Muscle of back (tissue), 13 donors: ENCODE measurements around the gene SLC25A46. TPM values are rescaled to one million over a fixed set of nuclear protein-coding genes. Genes with fewer than 3 reads are reported as not detected.
"Not testable (repeated sequence)": the region's sequence is repeated elsewhere in the genome, so short reads cannot be mapped to it uniquely, and the experiment has no call there.

Experiments used
- DNase-seq, 3 donors: peaks; one replicate each; pipeline versions ENCODE4 v3.0.0 to v3.0.0-alpha.2; 2013
- long read RNA-seq, 9 donors: transcript quantifications; one replicate each; lab custom pipeline, GENCODE V29; 2026
- polyA plus RNA-seq, 10 donors: library from polyadenylated mRNA; unstranded; fragments of 120-200 nt; gene quantifications; one replicate each; pipeline ENCODE4 v1.2.1, GENCODE V29; 2013; ENCODE audit not compliant: insufficient read length in 10 of 10

SLC25A46 gene
- 10 to 100 TPM; 31.6 to 50.5 (median 39.0) TPM for polyA plus RNA-seq
- long read RNA-seq, donor 1, transcript SLC25A46-201 (8 exons, 2,385 nt): major isoform, 8 of 8 reads
- long read RNA-seq, donor 1, partial matches to known transcripts: 0 of 8 reads
- long read RNA-seq, donor 1, other reads (novel, unspliced or antisense): 0 of 8 reads
- long read RNA-seq, donor 2, full-length matches to known transcripts: 4 of 4 reads
- long read RNA-seq, donor 2, partial matches to known transcripts: 0 of 4 reads
- long read RNA-seq, donor 2, other reads (novel, unspliced or antisense): 0 of 4 reads
- long read RNA-seq, donor 3: 0 reads
- long read RNA-seq, donor 4, transcript SLC25A46-201 (8 exons, 2,385 nt): major isoform, 5 of 5 reads
- long read RNA-seq, donor 4, partial matches to known transcripts: 0 of 5 reads
- long read RNA-seq, donor 4, other reads (novel, unspliced or antisense): 0 of 5 reads
- long read RNA-seq, donor 5, transcript SLC25A46-201 (8 exons, 2,385 nt): major isoform, 9 of 9 reads
- long read RNA-seq, donor 5, partial matches to known transcripts: 0 of 9 reads
- long read RNA-seq, donor 5, other reads (novel, unspliced or antisense): 0 of 9 reads
- long read RNA-seq, donor 6, transcript SLC25A46-201 (8 exons, 2,385 nt): major isoform, 8 of 8 reads
- long read RNA-seq, donor 6, partial matches to known transcripts: 0 of 8 reads
- long read RNA-seq, donor 6, other reads (novel, unspliced or antisense): 0 of 8 reads
- long read RNA-seq, donor 7, full-length matches to known transcripts: 9 of 9 reads
- long read RNA-seq, donor 7, partial matches to known transcripts: 0 of 9 reads
- long read RNA-seq, donor 7, other reads (novel, unspliced or antisense): 0 of 9 reads
- long read RNA-seq, donor 8, partial matches to known transcripts: 0 of 1 reads
- long read RNA-seq, donor 8, other reads (novel, unspliced or antisense): 0 of 1 reads
- long read RNA-seq, donor 9: 0 reads

- DNase-seq: peak; percentile 92 to 97 (median 93)
Observed at GRCh38 chr5:110738812-110739651, at the start of gene SLC25A46. TSS of gene SLC25A46 (plus strand) at chr5:110739007. CDS start at chr5:110739120, 113 bp downstream.

DNA sequence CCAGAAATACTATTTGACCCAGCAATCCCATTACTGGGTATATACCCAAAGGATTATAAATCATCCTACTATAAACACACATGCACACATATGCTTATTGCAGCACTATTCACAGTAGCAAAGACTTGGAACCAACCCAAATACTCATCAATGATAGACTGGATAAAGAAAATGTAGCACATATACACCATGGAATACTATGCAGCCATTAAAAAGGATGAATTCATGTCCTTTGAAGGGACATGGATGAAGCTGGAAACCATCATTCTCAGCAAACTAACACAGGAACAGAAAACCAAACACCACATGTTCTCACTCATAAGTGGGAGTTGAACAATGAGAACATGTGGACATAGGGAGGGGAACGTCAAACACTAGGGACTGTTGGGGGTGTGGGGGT lies 48.2 kb upstream of the SLC25A46 start:
- not testable (repeated sequence) for DNase-seq

DNA sequence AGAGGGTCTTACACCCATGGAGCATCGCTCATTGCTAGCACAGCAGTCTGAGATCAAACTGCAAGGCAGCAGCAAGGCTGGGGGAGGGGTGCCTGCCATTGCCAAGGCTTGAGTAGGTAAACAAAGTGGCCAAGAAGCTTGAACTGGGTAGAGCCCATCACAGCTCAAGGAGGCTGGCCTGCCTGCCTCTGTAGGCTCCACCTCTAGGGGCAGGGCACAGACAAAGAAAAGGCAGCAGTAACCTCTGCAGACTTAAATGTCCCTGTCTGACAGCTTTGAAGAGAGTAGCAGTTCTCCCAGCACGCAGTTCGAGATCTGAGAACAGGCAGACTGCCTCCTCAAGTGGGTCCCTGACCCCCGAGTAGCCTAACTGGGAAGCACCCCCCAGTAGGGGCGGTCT lies 46.1 kb upstream of the SLC25A46 start:
- not testable (repeated sequence) for DNase-seq

DNA sequence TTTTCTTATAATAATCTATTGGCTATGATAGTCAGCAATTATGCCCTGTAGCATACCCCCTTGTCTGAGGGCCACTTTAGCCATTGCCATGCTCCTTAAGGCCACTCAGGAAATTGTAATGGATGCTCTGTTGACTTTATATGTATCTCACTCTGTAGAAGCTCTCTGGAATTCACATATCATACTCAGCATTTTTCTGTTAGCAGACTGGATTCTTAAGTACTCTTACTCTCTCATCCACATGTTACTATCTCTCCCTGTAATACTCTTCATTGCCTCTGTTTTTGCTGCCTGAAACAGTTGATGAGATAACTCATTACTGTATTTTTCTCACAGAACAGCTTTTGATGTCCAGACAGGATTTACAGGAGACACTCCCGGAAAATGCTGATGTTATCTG lies 36.5 kb upstream of the SLC25A46 start:
- DNase-seq: no peak

- no peak for DNase-seq
Observed at GRCh38 chr5:110702704-110703103, 36.1 kb upstream of the SLC25A46 start.

DNA sequence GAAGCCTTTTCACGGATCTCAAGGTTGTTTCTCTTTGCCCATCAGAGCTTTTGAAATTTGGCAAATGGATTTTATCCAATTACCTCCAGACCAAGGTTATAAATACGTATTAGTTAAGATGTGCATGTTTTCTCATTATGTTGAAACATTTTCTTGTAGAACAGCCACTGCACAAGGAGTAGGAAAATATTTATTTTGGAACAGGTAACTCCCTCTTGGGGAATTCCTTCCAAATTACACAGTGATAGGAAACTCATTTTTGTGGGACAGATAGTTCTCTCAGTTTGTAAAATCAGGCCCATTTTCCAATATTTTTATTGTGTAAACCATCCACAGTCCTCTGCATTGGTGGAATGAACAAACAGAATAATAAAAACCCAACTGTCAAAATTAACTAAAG lies 35.3 kb upstream of the SLC25A46 start:
- DNase-seq: no peak

GRCh38 chr5:110705349-110705748 lies 33.5 kb upstream of the SLC25A46 start:
- no peak for DNase-seq

- no peak for DNase-seq
Observed at GRCh38 chr5:110707260-110707844, 31.5 kb upstream of the SLC25A46 start.

- DNase-seq: no peak
Observed at GRCh38 chr5:110716247-110717245, 22.3 kb upstream of the SLC25A46 start.

DNA sequence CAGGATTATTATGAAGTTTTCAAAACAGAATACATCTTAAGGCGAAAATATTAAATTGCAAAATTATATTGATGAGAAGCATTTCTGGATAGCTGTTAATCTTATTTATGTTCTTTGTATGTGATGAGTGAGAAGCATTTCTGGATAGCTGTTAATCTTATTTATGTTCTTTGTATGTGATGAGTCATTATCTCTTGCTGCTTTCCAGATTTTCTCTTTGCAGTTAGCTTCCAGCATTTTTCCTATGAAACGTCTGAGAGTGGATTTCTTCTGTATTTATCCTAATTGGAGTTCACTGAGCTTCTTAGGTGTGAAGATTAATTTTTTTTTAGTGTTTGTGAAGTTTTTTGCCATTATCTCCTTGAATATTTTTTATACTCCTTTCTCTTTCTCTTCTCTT lies 20.5 kb upstream of the SLC25A46 start:
- no peak for DNase-seq

DNA sequence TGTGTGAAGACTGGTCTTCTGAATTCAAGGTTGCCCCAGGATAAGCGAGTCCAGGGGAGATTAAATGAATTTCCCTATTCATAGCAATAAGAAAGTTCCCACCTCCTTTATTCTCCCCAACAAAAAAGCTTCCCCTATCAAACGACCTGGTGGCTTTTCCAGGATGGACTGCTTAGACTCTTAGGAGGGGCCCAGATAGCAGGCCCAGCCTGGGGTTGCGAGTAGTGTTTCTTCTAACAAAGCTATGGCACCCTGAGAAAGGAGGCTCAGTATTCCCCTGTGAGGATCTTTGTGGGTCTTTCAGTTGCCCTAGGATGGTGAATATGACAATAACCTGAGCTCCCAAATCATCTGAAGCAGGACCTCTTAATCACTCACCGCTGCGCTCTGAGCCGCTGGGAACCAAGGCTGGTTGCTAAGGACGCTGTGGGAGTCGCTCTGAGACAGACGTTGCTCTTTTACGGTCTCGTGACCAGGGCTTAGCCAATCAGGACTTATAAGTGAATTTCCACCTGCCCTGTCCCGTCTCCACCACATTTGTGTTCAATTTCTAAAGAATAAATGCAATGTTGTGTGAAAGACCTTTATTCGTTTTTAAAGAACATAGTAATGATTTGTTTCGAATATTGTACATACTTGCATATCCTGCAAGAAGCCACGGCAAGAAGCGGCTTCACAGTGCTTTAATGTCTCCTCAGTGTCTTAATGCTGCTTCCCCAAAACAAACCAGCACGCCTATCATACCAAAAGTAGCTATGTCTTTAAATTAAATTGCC lies 12.4 kb upstream of the SLC25A46 start, which contains the start of gene TMEM232:
Gene TMEM232 (minus strand): TSS at position 423 of the 776 bp plus-strand sequence. CDS start 59,319 bp downstream, outside the sequence.
- DNase-seq: peak; percentile 41 to 72 (median 52)

GRCh38 chr5:110727025-110727314 lies 11.8 kb upstream of the SLC25A46 start:
- no peak for DNase-seq

DNA sequence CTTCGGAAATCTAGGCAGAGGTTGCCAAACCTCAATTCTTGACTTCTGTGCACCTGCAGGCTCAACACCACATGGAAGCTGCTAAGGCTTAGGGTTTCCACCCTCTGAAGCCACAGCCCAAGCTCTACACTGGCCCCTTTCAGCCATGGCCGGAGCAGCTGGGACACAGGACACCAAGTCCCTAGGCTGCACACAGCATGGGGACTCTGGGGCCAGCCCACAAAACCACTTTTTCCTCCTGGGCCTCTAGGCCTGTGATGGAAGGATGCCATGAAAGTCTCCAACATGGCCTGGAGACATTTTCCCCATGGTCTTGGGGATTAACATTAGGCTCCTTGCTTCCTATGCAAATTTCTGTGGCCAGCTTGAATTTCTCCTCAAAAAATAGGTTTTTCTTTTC lies 7.3 kb upstream of the SLC25A46 start:
- not testable (repeated sequence) for DNase-seq

DNA sequence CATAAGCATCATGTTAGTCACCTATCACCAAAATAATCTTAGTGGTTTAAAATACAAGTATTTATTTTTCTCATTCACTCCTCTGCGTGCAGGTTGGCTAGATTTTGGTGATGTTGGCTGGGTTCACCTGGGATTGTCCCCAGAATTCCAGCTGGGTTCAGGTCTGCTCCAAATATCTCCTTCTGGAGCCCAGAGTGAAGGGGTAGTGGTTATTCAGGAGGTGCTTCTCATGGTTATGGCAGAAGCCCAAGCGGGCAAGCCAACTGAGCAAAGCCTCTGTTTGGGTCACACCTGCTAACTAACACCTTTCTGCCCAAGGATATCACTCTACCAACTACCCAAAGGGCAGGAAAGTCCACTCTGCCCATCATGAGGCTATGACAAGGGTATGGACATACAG lies 4.7 kb upstream of the SLC25A46 start:
- no peak for DNase-seq

DNA sequence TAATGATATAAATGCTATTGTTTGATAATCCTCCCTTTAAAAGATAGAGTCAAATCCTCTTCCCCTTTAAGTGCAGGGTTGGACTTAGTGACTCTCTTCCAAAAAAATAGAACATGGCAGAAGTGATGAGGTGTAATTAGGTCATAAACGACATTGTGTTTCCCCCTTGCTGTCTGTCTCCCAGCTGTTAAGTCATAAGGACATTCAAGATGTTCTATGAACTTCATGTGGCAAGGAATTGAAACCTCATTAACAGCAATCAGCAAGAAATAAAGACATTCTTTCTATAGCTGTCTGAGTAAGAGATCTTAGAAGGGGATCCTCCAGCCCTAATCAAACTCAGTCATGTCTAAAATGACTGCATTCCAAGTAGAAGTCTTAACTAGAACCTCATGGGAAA lies 3.3 kb upstream of the SLC25A46 start:
- no peak for DNase-seq

- DNase-seq: no peak
Observed at GRCh38 chr5:110736753-110737152, 2.1 kb upstream of the SLC25A46 start.

DNA sequence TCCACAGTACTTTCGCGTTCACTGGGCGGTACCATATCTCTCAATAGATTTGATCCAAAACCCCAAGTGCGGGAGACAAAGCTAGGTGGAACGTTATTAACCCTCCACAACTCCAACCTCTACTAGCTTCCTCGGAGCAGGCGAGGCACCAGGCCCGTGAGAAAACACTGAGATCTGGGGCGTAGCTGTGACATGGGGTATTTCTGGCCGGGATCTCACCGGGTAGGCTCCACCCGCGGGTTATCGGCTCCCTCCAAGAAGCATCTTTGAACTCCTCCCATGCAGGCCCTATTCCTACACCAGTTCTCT lies 350 bp upstream of the SLC25A46 start:
- no peak for DNase-seq

DNA sequence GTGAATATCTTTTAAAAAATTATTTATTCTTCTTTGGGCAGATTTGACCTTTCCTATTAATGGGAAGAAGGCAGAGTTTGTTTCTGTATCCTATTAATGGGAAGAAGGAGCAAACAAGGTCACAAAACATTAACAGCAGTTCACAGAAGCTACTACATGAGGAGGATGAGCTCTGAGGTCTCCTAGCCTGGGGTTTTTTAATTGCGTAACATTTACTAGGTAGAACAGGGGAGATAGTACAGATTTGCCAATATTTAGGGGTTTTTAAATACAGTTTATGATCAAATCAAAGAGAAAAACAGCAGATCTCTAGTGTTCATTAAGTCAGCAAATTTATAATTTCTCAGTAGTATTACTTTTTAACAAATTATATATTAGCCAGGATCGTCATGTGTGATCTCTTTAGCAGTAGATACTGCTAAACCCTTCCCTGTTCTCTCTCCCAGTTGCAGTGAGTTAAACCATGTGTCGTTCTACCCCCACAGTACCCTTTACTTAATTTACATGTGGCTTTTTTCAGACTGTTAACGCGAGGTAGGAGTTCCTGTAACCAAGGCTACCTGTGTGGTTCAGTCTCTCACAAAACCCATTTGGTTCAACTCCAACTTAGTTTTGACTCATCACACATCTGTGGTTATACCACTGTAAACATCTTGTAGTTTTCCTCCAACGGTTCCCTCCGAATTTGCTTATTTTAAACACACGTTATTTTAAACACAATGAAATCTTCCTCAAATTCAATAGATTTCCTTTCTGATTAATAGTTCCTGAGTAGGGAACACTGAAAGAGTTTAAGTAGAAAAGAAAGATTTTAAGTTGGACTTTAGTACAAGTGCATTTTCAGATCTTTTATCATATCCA lies 13.3 kb downstream of the SLC25A46 start:
- no peak for DNase-seq
